Measurements from ENCODE around the gene CACYBP. TPM values are rescaled to one million over a fixed set of nuclear protein-coding genes. Genes with fewer than 3 reads are reported as not detected.

CACYBP gene
- total RNA-seq, 1 donor from 2014 or later, result 74.4 TPM

GRCh38 chr1:174967845-174968705 lies 31.7 kb upstream of the CACYBP start:
- no peaks in the 10 kb centered on the region for H3K27me3 ChIP-seq (ENCODE audit: low read depth)
- H3K4me1 ChIP-seq, result peaks cover 83% of the 10 kb centered on the region
- no peak for DNase-seq
- no peak for ATAC-seq
- no peaks in the 10 kb centered on the region for H3K36me3 ChIP-seq
- TF ChIP-seq, protein P1, sequence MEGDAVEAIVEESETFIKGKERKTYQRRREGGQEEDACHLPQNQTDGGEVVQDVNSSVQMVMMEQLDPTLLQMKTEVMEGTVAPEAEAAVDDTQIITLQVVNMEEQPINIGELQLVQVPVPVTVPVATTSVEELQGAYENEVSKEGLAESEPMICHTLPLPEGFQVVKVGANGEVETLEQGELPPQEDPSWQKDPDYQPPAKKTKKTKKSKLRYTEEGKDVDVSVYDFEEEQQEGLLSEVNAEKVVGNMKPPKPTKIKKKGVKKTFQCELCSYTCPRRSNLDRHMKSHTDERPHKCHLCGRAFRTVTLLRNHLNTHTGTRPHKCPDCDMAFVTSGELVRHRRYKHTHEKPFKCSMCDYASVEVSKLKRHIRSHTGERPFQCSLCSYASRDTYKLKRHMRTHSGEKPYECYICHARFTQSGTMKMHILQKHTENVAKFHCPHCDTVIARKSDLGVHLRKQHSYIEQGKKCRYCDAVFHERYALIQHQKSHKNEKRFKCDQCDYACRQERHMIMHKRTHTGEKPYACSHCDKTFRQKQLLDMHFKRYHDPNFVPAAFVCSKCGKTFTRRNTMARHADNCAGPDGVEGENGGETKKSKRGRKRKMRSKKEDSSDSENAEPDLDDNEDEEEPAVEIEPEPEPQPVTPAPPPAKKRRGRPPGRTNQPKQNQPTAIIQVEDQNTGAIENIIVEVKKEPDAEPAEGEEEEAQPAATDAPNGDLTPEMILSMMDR (IDR thresholded peaks at IDR 0.05), result no peak
- H3K27ac ChIP-seq, result peak overlapping the region; percentile 84
- intact Hi-C loops (cut with DNase I), result no loop called here
- H3K9me3 ChIP-seq, result no peaks in the 10 kb centered on the region
- H3K4me3 ChIP-seq, result no peak overlapping the region

DNA sequence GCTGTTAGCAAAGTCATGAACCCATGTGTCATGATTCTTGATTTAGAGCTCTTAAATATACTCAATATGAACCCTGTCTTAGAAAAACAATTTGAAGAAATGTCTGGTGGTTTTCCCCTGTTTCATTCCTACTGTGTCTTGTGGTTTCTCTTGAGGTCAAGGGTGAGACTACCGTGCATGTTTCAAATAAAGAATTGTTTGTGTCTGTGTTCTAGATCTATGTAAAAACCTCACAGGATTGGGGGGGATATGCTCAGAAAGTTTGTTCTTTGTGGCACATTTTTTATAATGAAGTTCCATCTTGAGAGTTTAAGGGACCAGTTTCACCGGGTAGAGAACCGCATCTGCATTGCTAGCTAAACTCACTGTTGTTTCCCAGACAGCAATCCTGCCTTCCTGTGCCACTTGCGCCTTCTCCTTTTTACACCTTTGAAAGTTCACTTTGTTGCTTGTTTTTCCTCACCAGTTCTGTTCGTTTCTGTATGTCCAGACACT lies 30.9 kb upstream of the CACYBP start:
- Histone ChIP-seq H3K27ac (peak overlapping the region; percentile 84), H3K4me1 (peaks cover 76% of the 10 kb centered on the region), H3K4me3 (no peak overlapping the region), H3K9me3 (no peaks in the 10 kb centered on the region), H3K27me3 (ENCODE audit: low read depth) (no peaks in the 10 kb centered on the region), H3K36me3 (no peaks in the 10 kb centered on the region)
- intact Hi-C loops (cut with DNase I), result no loop called here
- TF ChIP-seq, protein P1 (IDR thresholded peaks at IDR 0.05), result no peak
- ATAC-seq (peak; percentile 23 to 37), DNase-seq (no peak)

GRCh38 chr1:174969977-174970376 lies 29.8 kb upstream of the CACYBP start:
- H3K36me3 ChIP-seq, result peaks cover 6% of the 10 kb centered on the region
- TF ChIP-seq, protein P1 (IDR thresholded peaks at IDR 0.05), result no peak
- no peak overlapping the region for H3K4me3 ChIP-seq
- no peaks in the 10 kb centered on the region for H3K9me3 ChIP-seq
- peaks cover 64% of the 10 kb centered on the region for H3K4me1 ChIP-seq
- ATAC-seq (no peak), DNase-seq (no peak)
- no peak overlapping the region for H3K27ac ChIP-seq
- no peaks in the 10 kb centered on the region for H3K27me3 ChIP-seq (ENCODE audit: low read depth)
- intact Hi-C loops (cut with DNase I), result no loop called here

GRCh38 chr1:174971466-174971865 lies 28.3 kb upstream of the CACYBP start:
- ATAC-seq (no peak), DNase-seq (no peak)
- Histone ChIP-seq H3K9me3 (no peaks in the 10 kb centered on the region), H3K4me3 (no peak overlapping the region), H3K4me1 (peaks cover 50% of the 10 kb centered on the region), H3K36me3 (peaks cover 11% of the 10 kb centered on the region), H3K27ac (peak overlapping the region; percentile 25), H3K27me3 (ENCODE audit: low read depth) (no peaks in the 10 kb centered on the region)
- intact Hi-C loops (cut with DNase I), result no loop called here
- TF ChIP-seq, protein P1 (IDR thresholded peaks at IDR 0.05), result no peak

DNA sequence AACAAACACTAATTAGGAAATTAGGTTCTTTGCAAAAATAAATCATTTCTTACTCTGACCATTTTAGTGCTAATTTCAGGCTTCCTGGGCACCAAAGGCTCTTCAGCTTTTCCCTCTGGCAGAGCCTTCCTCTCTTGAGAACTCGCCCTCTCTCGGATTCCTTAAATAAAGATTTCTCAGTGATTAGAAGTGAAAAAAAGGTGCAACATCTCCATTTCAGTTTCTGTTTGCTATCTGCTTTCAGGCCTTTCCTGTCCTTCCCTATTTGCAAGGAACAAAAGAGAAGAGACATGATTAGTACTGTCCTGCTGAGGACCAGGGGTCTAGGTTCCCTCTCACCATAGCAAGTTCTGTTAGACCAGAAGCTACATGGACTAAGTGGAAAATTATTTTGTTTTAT lies 27.8 kb upstream of the CACYBP start:
- Histone ChIP-seq H3K36me3 (peaks cover 11% of the 10 kb centered on the region), H3K27me3 (ENCODE audit: low read depth) (no peaks in the 10 kb centered on the region), H3K9me3 (no peaks in the 10 kb centered on the region), H3K4me3 (no peak overlapping the region), H3K4me1 (peaks cover 49% of the 10 kb centered on the region), H3K27ac (peak overlapping the region; percentile 25)
- TF ChIP-seq, protein P1 (IDR thresholded peaks at IDR 0.05), result no peak
- ATAC-seq, result no peak
- no peak for DNase-seq
- intact Hi-C loops (cut with DNase I), result no loop called here

All from lower lobe of right lung (tissue), 2 donors.